Measurements from ENCODE around the gene GCNT3. TPM values are rescaled to one million over a fixed set of nuclear protein-coding genes. Genes with fewer than 3 reads are reported as not detected.

Gene GCNT3
- total RNA-seq, 1 donor from 2014 or later = 0.40 TPM

DNA sequence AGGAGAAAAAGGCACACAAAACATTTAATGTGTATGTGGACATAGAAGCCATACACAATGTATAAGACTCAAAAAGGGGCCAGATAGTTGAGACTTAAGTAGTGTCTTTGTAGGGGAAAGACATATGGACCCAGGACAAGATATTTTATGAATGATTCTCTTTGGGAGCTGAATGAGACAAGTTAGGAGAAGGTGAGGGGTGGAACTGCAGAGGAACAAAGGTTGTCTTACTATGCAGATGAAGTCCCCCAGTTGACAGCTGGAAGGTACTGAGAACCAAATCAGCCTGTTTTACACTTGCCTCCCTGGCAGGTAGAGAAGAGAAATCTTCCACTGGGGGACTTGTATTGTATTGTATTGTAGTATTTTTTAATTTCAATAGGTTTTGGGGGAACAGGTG, 14.9 kb upstream of the GCNT3 start:
- Mint-ChIP-seq H3K9me3 (ENCODE audit: unreplicated experiment) (peaks cover 4% of the 10 kb centered on the region), H3K27me3 (ENCODE audit: unreplicated experiment) (peaks cover 17% of the 10 kb centered on the region), H3K4me1 (ENCODE audit: unreplicated experiment) (no peaks in the 10 kb centered on the region), H3K27ac (ENCODE audit: unreplicated experiment) (no peak overlapping the region), H3K4me3 (ENCODE audit: unreplicated experiment) (no peak overlapping the region), H3K36me3 (ENCODE audit: unreplicated experiment) (peaks cover 3% of the 10 kb centered on the region)
- TF ChIP-seq, protein P1, sequence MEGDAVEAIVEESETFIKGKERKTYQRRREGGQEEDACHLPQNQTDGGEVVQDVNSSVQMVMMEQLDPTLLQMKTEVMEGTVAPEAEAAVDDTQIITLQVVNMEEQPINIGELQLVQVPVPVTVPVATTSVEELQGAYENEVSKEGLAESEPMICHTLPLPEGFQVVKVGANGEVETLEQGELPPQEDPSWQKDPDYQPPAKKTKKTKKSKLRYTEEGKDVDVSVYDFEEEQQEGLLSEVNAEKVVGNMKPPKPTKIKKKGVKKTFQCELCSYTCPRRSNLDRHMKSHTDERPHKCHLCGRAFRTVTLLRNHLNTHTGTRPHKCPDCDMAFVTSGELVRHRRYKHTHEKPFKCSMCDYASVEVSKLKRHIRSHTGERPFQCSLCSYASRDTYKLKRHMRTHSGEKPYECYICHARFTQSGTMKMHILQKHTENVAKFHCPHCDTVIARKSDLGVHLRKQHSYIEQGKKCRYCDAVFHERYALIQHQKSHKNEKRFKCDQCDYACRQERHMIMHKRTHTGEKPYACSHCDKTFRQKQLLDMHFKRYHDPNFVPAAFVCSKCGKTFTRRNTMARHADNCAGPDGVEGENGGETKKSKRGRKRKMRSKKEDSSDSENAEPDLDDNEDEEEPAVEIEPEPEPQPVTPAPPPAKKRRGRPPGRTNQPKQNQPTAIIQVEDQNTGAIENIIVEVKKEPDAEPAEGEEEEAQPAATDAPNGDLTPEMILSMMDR (IDR thresholded peaks at IDR 0.05) = no peak
- DNase-seq (ENCODE audit: extremely low spot score, unreplicated experiment) = no peak

DNA sequence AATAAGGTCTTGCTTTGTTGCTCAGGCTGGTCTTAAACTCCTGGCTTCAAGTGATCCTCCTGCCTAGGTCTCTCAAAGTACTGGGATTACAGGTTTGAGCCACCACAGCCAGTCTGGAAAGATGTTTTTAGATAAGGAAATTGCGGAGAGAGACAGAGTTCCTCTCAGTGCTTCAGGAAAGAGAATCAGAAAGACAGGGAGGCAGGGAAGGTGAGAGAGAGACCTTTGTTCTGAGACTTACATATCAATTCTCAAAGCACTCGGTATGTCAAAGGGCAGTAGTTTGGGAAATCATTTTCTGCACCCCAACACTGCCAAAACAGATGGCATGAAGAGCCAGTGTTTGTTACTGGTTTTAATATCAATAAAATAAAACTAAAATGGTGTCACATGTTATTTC, 13.1 kb upstream of the GCNT3 start:
- DNase-seq (ENCODE audit: extremely low spot score, unreplicated experiment) = no peak
- H3K27me3 Mint-ChIP-seq (ENCODE audit: unreplicated experiment) = peaks cover 20% of the 10 kb centered on the region
- H3K36me3 Mint-ChIP-seq (ENCODE audit: unreplicated experiment) = peaks cover 3% of the 10 kb centered on the region
- no peak overlapping the region for H3K27ac Mint-ChIP-seq (ENCODE audit: unreplicated experiment)
- no peaks in the 10 kb centered on the region for H3K4me1 Mint-ChIP-seq (ENCODE audit: unreplicated experiment)
- H3K9me3 Mint-ChIP-seq (ENCODE audit: unreplicated experiment) = peaks cover 4% of the 10 kb centered on the region
- TF ChIP-seq, protein P1 (IDR thresholded peaks at IDR 0.05) = no peak
- no peak overlapping the region for H3K4me3 Mint-ChIP-seq (ENCODE audit: unreplicated experiment)

DNA sequence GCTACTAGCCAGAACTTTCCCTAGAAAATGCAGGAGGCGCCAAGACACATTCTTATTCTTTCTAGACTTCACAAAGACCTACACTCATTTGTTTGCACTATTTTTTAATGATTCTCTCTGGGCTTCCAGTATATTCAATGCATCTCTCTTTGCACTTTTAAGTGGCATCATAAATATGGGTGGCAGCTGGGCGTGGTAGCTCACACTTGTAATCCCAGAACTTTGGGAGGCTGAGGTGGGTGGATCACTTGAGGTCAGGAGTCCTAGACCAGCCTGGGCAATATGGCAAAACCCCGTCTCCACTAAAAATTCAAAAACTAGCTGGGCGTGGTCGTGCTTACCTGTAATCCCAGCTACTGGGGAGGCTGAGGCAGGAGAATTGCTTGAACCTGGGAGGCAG, 5.6 kb upstream of the GCNT3 start:
- TF ChIP-seq, protein P1 (IDR thresholded peaks at IDR 0.05) = no peak
- H3K36me3 Mint-ChIP-seq (ENCODE audit: unreplicated experiment) = peaks cover 3% of the 10 kb centered on the region
- no peak overlapping the region for H3K4me3 Mint-ChIP-seq (ENCODE audit: unreplicated experiment)
- no peak overlapping the region for H3K27ac Mint-ChIP-seq (ENCODE audit: unreplicated experiment)
- DNase-seq (ENCODE audit: extremely low spot score, unreplicated experiment) = no peak
- peaks cover 11% of the 10 kb centered on the region for H3K9me3 Mint-ChIP-seq (ENCODE audit: unreplicated experiment)
- peaks cover 18% of the 10 kb centered on the region for H3K27me3 Mint-ChIP-seq (ENCODE audit: unreplicated experiment)
- no peaks in the 10 kb centered on the region for H3K4me1 Mint-ChIP-seq (ENCODE audit: unreplicated experiment)

DNA sequence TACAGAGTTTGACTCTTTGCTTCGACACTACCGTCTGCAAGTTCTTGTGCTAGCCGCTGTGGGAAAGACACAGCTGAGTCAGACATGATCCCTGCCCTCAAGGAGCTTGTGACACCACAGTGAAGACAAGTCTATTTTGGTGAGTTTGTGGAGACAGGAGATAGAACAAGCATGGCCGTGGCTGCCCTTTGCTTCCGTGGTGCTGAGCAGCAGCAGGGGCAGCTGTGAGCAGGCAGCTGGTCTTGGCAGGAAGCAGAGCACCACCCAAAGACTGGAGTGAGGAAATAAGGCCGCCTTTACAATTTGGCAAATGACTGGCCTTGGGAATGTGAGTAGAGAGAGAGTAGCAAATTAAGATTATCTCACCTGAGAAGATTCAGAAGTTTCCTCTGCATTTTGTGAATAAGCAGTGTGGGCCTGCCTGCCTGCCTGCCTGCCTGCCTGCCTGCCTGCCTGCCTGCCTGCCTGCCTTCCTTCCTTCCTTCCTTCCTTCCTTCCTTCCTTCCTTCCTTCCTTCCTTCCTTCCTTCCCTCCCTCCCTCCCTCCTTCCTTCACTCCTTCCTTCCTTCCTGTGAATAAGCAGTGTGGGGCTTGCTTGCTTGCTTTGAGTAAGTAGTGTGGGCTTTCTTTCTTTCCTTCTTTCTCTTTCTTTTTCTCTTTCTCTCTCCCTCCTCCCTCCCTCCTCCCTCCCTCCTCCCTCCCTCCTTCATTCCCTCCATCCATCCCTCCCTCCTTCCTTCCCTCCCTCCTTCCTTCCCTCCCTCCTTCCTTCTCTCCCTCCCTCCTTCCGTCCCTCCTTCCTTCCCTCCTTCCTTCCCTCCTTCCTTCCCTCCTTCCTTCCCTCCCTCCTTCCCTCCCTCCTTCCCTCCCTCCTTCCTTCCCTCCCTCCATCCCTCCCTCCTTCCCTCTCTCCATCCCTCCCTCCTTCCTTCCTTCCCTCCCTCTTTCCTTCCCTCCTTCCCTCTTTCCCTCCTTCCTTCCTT, 1.6 kb upstream of the GCNT3 start:
- Mint-ChIP-seq H3K4me1 (ENCODE audit: unreplicated experiment) (peaks cover 6% of the 10 kb centered on the region), H3K4me3 (ENCODE audit: unreplicated experiment) (no peak overlapping the region), H3K27ac (ENCODE audit: unreplicated experiment) (no peak overlapping the region), H3K27me3 (ENCODE audit: unreplicated experiment) (peaks cover 22% of the 10 kb centered on the region), H3K36me3 (ENCODE audit: unreplicated experiment) (no peaks in the 10 kb centered on the region), H3K9me3 (ENCODE audit: unreplicated experiment) (no peaks in the 10 kb centered on the region)
- TF ChIP-seq, protein P1 (IDR thresholded peaks at IDR 0.05) = no peak
- no peak for DNase-seq (ENCODE audit: extremely low spot score, unreplicated experiment)

DNA sequence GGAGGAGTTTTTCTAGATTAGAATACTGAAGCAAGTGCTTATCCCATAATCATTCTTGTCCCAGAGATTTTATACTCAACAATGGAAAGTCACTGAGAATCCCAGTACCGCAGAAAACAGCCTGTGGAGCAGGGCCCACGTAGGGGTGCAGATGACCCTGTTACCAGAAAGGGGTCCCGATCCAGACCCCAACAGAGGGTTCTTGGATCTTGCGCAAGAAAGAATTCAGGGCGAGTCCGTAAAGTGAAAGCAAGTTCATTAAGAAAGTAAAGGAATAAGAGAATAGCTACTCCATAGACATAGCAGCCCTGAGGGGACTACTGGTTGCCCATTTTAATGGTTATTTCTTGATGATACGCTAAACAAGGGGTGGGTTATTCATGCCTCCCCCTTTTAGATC, 2.6 kb downstream of the GCNT3 start:
- no peak for DNase-seq (ENCODE audit: extremely low spot score, unreplicated experiment)
- no peak overlapping the region for H3K27ac Mint-ChIP-seq (ENCODE audit: unreplicated experiment)
- peaks cover 36% of the 10 kb centered on the region for H3K27me3 Mint-ChIP-seq (ENCODE audit: unreplicated experiment)
- no peaks in the 10 kb centered on the region for H3K9me3 Mint-ChIP-seq (ENCODE audit: unreplicated experiment)
- no peak overlapping the region for H3K4me3 Mint-ChIP-seq (ENCODE audit: unreplicated experiment)
- H3K36me3 Mint-ChIP-seq (ENCODE audit: unreplicated experiment) = no peaks in the 10 kb centered on the region
- H3K4me1 Mint-ChIP-seq (ENCODE audit: unreplicated experiment) = peaks cover 6% of the 10 kb centered on the region
- TF ChIP-seq, protein P1 (IDR thresholded peaks at IDR 0.05) = no peak

Data from osteocyte (in vitro differentiated cells).